ENCODE results near the gene CNTN2.

Gene CNTN2

DNA sequence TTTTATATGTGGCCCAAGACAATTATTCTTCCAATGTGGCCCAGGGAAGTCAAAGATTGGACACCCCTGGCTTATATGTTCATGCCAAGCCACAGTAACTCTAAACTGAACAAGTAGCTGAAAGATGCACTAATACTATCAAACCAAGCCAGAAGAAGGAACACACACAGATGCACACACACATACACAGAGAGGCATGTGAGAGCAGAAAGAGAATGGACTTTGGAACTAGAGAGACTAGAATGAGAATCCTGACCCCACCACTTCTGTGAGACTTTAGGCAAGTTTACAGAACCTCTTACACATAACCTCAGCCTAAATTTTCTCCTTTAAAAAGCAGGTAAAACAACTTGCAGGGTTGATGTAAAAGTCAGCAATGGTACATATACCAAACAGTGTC lies 52.4 kb downstream of the CNTN2 start:
- no peak overlapping the region for H3K9ac ChIP-seq (ENCODE audit: low read depth, low read length)
- H3K27me3 ChIP-seq (ENCODE audit: insufficient read depth, low read length): no peaks in the 10 kb centered on the region
- no peaks in the 10 kb centered on the region for H3K9me3 ChIP-seq (ENCODE audit: insufficient read depth, low read depth, low read length)
- H3K4me3 ChIP-seq (ENCODE audit: low read length): no peak overlapping the region
- H3K4me1 ChIP-seq (ENCODE audit: insufficient read depth, low read length): no peaks in the 10 kb centered on the region
- no peak overlapping the region for H3K27ac ChIP-seq (ENCODE audit: low read depth, low read length)
- peaks cover 96% of the 10 kb centered on the region for H3K36me3 ChIP-seq (ENCODE audit: insufficient read depth, low read length)

DNA sequence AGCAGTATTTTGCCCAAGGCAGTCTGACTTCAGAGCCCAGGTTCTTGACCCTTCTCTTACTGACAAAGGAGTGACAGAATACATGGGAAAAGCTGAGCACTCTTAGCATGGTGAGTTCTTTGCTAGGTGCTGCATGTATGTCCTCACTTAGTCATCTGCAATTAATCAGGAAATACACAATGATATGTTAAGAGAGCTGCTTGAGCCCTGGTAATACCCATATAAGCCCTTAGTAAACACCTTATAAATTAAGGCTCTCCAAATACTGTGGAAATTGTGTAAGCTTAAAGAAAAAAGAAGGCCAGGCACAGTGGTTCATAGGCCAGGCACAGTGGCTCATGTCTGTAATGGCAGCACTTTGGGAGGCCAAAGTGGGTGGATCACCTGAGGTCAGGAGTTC lies 55.2 kb downstream of the CNTN2 start:
- Histone ChIP-seq H3K4me1 (ENCODE audit: insufficient read depth, low read length) (no peaks in the 10 kb centered on the region), H3K9me3 (ENCODE audit: insufficient read depth, low read depth, low read length) (no peaks in the 10 kb centered on the region), H3K36me3 (ENCODE audit: insufficient read depth, low read length) (peaks cover 95% of the 10 kb centered on the region), H3K27me3 (ENCODE audit: insufficient read depth, low read length) (no peaks in the 10 kb centered on the region), H3K4me3 (ENCODE audit: low read length) (no peak overlapping the region), H3K27ac (ENCODE audit: low read depth, low read length) (no peak overlapping the region), H3K9ac (ENCODE audit: low read depth, low read length) (no peak overlapping the region)

DNA sequence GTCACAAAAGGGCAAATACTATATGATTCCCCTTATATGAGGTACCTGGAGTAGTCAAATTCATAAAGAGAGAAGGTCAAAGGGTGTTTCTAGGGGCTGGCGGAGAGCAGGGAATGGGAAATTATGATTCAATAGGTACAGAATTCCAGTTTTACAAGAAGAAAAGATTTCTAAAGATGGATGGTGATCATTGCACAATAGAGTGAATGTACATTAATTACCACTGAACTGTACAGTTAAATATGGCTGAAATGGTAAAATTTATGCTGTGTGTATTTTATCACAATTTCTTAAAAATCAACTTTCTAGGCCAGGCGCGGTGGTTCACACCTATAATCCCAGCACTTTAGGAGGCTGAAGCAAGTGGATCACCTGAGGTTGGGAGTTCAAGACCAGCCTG lies 59.4 kb downstream of the CNTN2 start:
- H3K9me3 ChIP-seq (ENCODE audit: insufficient read depth, low read depth, low read length): no peaks in the 10 kb centered on the region
- no peaks in the 10 kb centered on the region for H3K27me3 ChIP-seq (ENCODE audit: insufficient read depth, low read length)
- H3K4me1 ChIP-seq (ENCODE audit: insufficient read depth, low read length): no peaks in the 10 kb centered on the region
- H3K27ac ChIP-seq (ENCODE audit: low read depth, low read length): no peak overlapping the region
- H3K4me3 ChIP-seq (ENCODE audit: low read length): no peak overlapping the region
- WGBS: 95% methylated on average over 3 of the region's 3 CpGs
- peaks cover 94% of the 10 kb centered on the region for H3K36me3 ChIP-seq (ENCODE audit: insufficient read depth, low read length)
- H3K9ac ChIP-seq (ENCODE audit: low read depth, low read length): no peak overlapping the region

DNA sequence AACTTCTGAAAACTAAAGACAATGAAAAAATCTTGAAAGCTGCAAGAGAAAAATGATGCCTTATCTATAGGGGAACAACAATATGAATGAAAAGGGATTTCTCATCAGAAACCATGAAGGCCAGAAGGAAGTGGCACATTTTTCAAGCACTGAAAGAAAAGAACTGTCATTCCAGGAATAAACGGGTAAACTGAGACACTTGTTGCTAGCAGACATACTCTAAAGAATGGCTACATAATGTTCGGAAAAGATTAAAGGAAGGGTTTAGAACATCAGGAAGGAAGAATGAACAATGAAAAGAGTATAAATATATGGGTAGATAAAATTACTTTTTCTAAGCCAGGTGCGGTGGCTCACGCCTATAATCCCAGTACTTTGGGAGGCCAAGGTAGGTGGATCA lies 64.3 kb downstream of the CNTN2 start:
- 95% methylated on average over 4 of the region's 4 CpGs for WGBS
- Histone ChIP-seq H3K9ac (ENCODE audit: low read depth, low read length) (no peak overlapping the region), H3K36me3 (ENCODE audit: insufficient read depth, low read length) (peaks cover 77% of the 10 kb centered on the region), H3K27me3 (ENCODE audit: insufficient read depth, low read length) (no peaks in the 10 kb centered on the region), H3K9me3 (ENCODE audit: insufficient read depth, low read depth, low read length) (no peaks in the 10 kb centered on the region), H3K27ac (ENCODE audit: low read depth, low read length) (no peak overlapping the region), H3K4me1 (ENCODE audit: insufficient read depth, low read length) (no peaks in the 10 kb centered on the region), H3K4me3 (ENCODE audit: low read length) (no peak overlapping the region)

DNA sequence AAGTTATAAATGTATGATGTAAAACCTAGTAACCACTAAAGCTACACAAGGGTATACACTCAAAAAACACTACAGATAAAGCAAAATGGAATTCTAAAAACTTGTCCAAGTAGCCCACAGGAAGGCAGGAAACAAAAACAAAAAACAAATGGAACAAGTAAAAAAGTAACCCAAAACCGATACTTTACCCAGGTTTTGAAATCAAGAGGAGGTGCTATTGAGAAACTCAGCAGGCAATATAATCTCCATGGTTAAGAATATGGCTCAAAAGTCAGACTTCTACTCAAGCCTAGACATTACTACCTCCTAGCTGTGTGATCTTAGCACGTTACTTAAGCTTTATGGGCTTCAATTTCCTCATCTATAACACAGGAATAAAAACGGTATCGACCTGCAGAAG lies 65.5 kb downstream of the CNTN2 start:
- 94% methylated on average over 4 of the region's 4 CpGs for whole genome bisulfite sequencing
- H3K4me1 ChIP-seq (ENCODE audit: insufficient read depth, low read length): no peaks in the 10 kb centered on the region

DNA sequence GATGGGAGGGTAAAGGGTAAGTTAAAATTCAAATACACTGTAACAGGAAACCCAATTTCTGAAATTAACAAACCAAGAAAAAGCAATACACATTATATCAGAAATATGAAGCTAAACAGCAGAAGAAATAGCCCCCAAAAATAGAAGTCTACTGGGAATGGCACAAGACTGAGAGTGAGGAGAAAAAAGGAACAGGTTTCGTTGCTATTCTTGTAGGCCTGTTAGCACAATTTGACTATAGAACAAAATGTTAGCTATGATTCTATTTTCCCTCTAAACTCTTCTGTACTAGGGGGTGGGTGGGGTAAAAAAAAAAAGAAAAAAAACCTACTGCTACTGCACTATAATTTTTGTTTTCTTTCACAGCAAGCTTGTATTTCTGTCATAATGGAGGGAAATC lies 66.3 kb downstream of the CNTN2 start:
- 82% methylated on average over 1 of the region's 1 CpG for WGBS
- Histone ChIP-seq H3K36me3 (ENCODE audit: insufficient read depth, low read length) (peaks cover 74% of the 10 kb centered on the region), H3K27me3 (ENCODE audit: insufficient read depth, low read length) (no peaks in the 10 kb centered on the region), H3K27ac (ENCODE audit: low read depth, low read length) (no peak overlapping the region), H3K9ac (ENCODE audit: low read depth, low read length) (no peak overlapping the region), H3K4me1 (ENCODE audit: insufficient read depth, low read length) (no peaks in the 10 kb centered on the region), H3K9me3 (ENCODE audit: insufficient read depth, low read depth, low read length) (no peaks in the 10 kb centered on the region), H3K4me3 (ENCODE audit: low read length) (no peak overlapping the region)

More for the DNA sequence above, 65.5 kb downstream of the CNTN2 start:
- Histone ChIP-seq H3K9ac (ENCODE audit: low read depth, low read length) (no peak overlapping the region), H3K4me3 (ENCODE audit: low read length) (no peak overlapping the region), H3K9me3 (ENCODE audit: insufficient read depth, low read depth, low read length) (no peaks in the 10 kb centered on the region), H3K27me3 (ENCODE audit: insufficient read depth, low read length) (no peaks in the 10 kb centered on the region), H3K36me3 (ENCODE audit: insufficient read depth, low read length) (peaks cover 77% of the 10 kb centered on the region), H3K27ac (ENCODE audit: low read depth, low read length) (no peak overlapping the region)

DNA sequence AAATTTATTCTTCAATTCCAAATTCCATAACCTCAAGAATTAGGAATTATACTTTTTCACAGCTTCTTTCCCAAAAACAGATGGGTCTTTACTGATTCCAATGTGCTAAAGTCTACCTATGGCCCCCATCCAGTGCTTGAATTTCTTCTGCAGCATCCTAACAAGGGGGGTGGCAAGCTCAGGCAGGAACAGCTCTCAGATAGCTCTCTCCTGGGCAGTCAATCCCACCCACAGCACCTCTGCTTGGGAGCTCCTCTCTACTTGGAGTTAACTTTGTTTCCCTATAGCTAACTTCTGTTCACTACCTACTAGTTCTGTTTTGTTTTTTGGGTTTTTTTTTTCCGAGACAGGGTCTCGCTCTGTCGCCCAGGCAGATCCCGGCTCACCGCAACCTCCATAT lies 66.7 kb downstream of the CNTN2 start:
- Histone ChIP-seq H3K27me3 (ENCODE audit: insufficient read depth, low read length) (no peaks in the 10 kb centered on the region), H3K36me3 (ENCODE audit: insufficient read depth, low read length) (peaks cover 74% of the 10 kb centered on the region), H3K4me3 (ENCODE audit: low read length) (no peak overlapping the region), H3K4me1 (ENCODE audit: insufficient read depth, low read length) (no peaks in the 10 kb centered on the region), H3K27ac (ENCODE audit: low read depth, low read length) (no peak overlapping the region), H3K9me3 (ENCODE audit: insufficient read depth, low read depth, low read length) (no peaks in the 10 kb centered on the region), H3K9ac (ENCODE audit: low read depth, low read length) (no peak overlapping the region)
- 95% methylated on average over 5 of the region's 5 CpGs for WGBS

DNA sequence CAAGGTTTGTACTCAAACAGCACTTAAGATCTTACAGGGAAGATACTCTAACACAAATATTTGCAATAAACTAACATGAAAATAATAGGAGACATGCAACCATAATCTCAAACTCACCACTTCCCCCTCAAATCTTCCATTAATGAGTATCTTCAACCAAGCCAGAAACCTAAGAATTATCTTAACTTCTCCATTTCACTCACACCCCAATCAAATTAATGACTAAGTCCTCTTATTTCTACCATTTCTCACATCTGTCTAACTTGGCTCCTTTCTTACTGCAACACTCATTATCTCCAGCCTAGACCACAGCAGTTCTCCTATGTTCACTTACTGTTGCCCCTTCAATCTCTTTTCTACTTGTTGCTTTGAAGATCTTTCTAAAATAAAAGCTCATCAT lies 68.3 kb downstream of the CNTN2 start:
- H3K27me3 ChIP-seq (ENCODE audit: insufficient read depth, low read length): no peaks in the 10 kb centered on the region
- H3K4me3 ChIP-seq (ENCODE audit: low read length): no peak overlapping the region
- no peaks in the 10 kb centered on the region for H3K4me1 ChIP-seq (ENCODE audit: insufficient read depth, low read length)
- H3K9ac ChIP-seq (ENCODE audit: low read depth, low read length): no peak overlapping the region
- no peak overlapping the region for H3K27ac ChIP-seq (ENCODE audit: low read depth, low read length)
- H3K36me3 ChIP-seq (ENCODE audit: insufficient read depth, low read length): peaks cover 66% of the 10 kb centered on the region
- H3K9me3 ChIP-seq (ENCODE audit: insufficient read depth, low read depth, low read length): no peaks in the 10 kb centered on the region

DNA sequence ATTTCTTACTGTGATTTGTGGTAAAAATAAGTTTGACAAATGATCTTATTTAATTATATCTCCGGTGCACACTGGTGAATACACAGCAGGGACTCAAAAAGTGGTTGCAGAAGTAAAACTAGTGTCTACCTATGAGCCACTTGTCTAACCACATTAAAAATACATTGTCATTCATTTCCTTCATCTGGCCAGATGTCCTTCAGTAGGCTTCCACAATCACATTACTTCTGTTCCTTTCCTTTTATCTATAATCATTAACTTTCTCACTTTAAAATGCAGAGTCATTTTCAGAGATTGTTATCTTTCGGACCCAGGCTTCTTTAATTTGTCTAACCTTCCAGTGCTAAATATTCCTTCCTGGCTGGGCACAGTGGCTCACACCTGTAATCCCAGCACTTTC lies 75.7 kb downstream of the CNTN2 start:
- no peaks in the 10 kb centered on the region for H3K27me3 ChIP-seq (ENCODE audit: insufficient read depth, low read length)
- peaks cover 8% of the 10 kb centered on the region; the same call in 1 of the 2 replicates for H3K4me1 ChIP-seq (ENCODE audit: insufficient read depth, low read length)
- no peak overlapping the region for H3K4me3 ChIP-seq (ENCODE audit: low read length)
- no peak overlapping the region for H3K9ac ChIP-seq (ENCODE audit: low read depth, low read length)
- no peaks in the 10 kb centered on the region for H3K9me3 ChIP-seq (ENCODE audit: insufficient read depth, low read depth, low read length)
- H3K36me3 ChIP-seq (ENCODE audit: insufficient read depth, low read length): peaks cover 22% of the 10 kb centered on the region
- no peak overlapping the region for H3K27ac ChIP-seq (ENCODE audit: low read depth, low read length)
- 96% methylated on average over 2 of the region's 2 CpGs for WGBS

DNA sequence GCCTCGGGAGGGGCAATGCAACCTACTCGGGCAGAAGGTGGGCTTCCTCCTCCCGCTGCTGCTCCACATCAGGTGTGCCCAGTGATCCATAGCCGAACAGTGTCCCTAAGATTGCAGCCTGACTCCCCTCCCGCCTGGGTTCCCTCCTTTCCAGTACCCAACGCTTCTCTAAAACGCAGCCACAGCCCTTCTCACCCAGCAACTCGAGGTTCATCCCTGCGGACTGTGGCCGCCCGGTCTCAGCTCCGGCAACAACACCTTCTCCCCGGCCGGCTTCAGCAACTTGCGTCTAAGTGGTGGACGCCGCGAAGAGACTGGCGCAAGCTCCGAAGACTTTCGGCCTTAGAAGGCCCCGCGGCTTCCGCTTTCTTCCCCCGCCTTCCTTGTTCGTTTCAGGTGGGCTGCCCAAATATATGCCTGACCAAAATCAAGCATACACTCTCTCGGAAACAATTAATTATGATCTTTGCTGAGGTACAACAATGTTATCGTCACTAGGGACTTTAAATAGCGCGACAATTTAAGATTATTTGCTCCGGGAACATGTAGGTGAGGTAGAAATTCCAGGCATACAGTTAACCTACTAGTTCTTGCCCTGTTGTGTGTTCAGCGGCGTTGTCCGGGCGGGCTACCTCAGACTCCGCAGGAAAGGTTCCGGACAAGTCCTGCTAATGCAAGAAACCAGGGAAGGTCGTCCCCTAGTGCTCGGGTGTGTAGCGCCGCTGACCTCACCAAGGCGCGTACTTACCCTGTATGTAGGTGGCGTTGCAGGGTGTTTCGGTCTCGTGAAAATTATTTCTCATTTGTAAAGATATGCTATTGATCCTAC lies 78.9 kb downstream of the CNTN2 start, which contains the start of gene RBBP5:
TSS of gene RBBP5 (minus strand) at position 319 of the 829 bp plus-strand sequence. CDS start at position 214, 105 bp downstream.
- H3K27me3 ChIP-seq (ENCODE audit: insufficient read depth, low read length): no peaks in the 10 kb centered on the region
- under 1% methylated on average over 46 of the region's 46 CpGs for WGBS
- peak within 1 kb of the TSS; percentile 87 for H3K27ac ChIP-seq (ENCODE audit: low read depth, low read length)
- H3K4me1 ChIP-seq (ENCODE audit: insufficient read depth, low read length): peaks cover 8% of the 10 kb centered on the region; the same call in 1 of the 2 replicates
- peak within 1 kb of the TSS; percentile 85 for H3K9ac ChIP-seq (ENCODE audit: low read depth, low read length)
- peaks cover 5% of the 10 kb centered on the region; the same call in 1 of the 2 replicates for H3K36me3 ChIP-seq (ENCODE audit: insufficient read depth, low read length)
- peak within 1 kb of the TSS; percentile 80 for H3K4me3 ChIP-seq (ENCODE audit: low read length)
- no peaks in the 10 kb centered on the region for H3K9me3 ChIP-seq (ENCODE audit: insufficient read depth, low read depth, low read length)

DNA sequence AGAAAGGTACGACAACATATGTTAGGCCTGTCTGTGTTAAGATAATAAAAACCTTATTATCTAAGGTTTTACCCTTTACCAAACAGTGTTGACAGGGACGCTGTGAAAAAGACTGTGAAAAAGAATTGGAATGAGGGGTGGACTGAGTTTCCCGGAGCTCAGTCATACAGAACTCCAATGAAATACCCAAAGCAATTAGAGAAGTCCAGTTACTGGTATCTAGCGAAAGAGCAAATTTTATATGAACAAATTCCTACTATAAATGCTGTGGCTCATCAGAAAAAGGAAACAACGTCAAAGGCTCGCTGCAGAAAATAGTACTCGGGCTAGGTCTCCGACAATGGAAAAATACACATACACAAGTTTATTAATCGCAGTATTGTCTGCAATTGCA lies 79.5 kb downstream of the CNTN2 start:
- Histone ChIP-seq H3K9me3 (ENCODE audit: insufficient read depth, low read depth, low read length) (no peaks in the 10 kb centered on the region), H3K4me1 (ENCODE audit: insufficient read depth, low read length) (peaks cover 8% of the 10 kb centered on the region; the same call in 1 of the 2 replicates), H3K9ac (ENCODE audit: low read depth, low read length) (peak overlapping the region; percentile 85), H3K36me3 (ENCODE audit: insufficient read depth, low read length) (peaks cover 5% of the 10 kb centered on the region; the same call in 1 of the 2 replicates), H3K4me3 (ENCODE audit: low read length) (peak overlapping the region; percentile 80), H3K27me3 (ENCODE audit: insufficient read depth, low read length) (no peaks in the 10 kb centered on the region), H3K27ac (ENCODE audit: low read depth, low read length) (peak overlapping the region; percentile 87)
- WGBS: 58% methylated on average over 8 of the region's 9 CpGs

Measured in HUES64 (cell line).